Retinal pigment epithelial cell (primary cell): ENCODE data around the gene YIF1B.

Experiments
- DNase-seq: peaks from one replicate; pipeline ENCODE4 v3.0.0-alpha.2; 2010; ENCODE audit warnings: low read depth
- H3K4me3 ChIP-seq: 2 replicates; pipeline ENCODE4 v1.5.1; 2011; ENCODE audit warnings: mild to moderate bottlenecking, low read length, control low read depth, moderate library complexity
- CTCF ChIP-seq: conservative IDR thresholded peaks from 2 replicates; pipeline ENCODE4 v1.5.1; 2011; ENCODE audit warnings: low read depth, low read length, control low read depth, inconsistent platforms

The YIF1B gene

GRCh38 chr19:38283271-38283670 is 32.5 kb downstream of the YIF1B start:
- no peak overlapping the region for H3K4me3 ChIP-seq
- TF ChIP-seq CTCF = no peak
- DNase-seq = no peak

DNA sequence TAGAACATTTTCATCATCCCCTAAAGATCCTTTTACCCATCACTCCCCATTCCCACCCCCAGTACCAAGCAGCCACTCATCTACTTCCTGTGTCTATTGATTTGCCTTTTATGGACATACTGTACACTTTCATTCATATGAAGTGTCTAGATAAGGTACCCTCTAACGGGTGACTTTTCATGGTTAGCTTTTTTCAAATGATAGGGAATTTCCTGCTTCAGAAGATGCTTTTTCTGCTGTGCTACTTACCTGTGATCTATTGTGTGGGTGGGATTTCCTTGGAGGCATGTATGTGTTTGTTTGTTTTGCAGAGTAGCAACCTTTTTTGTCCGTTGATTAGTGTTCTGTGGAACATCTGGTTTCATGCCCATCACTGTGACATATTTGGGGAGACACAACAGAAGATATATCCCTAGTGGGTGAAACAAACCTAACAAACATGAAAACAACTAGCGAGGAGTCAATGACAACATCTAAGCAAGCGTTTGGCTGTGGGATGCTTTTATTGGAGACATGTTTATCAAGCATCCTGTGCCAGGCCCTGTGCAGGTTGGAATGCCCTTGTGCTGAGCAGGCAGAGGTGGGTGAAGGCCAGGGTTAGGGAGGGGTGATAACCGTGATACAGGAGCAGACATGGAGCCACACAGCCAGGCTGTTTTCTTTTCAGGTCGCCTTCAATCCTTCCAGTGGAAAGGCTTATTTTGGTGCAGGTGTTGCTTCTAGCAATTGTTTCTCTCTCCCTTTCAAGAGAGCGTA is 33.8 kb downstream of the YIF1B start:
- no peak for DNase-seq
- TF ChIP-seq CTCF = no peak
- H3K4me3 ChIP-seq = no peak overlapping the region

GRCh38 chr19:38280030-38280921 is 35.5 kb downstream of the YIF1B start:
- no peak for DNase-seq
- H3K4me3 ChIP-seq = no peak overlapping the region
- TF ChIP-seq CTCF = no peak

DNA sequence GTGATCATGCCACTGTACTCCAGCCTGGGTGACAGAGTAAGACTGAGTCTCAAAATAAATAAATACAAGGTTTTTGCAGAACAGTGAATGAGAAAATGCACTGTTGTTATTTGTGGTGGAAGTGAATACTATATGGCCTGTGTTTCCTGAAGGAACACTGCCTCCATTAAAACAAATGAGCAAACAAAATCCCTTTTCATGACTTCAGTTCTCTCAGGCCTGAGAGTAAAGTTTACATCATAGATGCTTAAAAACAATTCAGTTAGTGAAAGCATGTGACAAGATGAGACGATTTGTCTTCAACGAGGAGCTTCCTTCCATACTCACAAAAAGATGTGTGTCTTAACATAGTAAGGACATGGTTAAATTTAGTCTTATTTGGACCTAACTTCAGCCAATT is 37.0 kb downstream of the YIF1B start:
- no peak for TF ChIP-seq CTCF
- no peak for DNase-seq
- H3K4me3 ChIP-seq = no peak overlapping the region

- DNase-seq = no peak
- no peak overlapping the region for H3K4me3 ChIP-seq
- TF ChIP-seq CTCF = no peak
These were observed 37.6 kb downstream of the YIF1B start for GRCh38 chr19:38277969-38278680.

GRCh38 chr19:38277549-38277948 is 38.2 kb downstream of the YIF1B start:
- no peak for TF ChIP-seq CTCF
- no peak overlapping the region for H3K4me3 ChIP-seq
- no peak for DNase-seq
